CD4-positive, alpha-beta T cell treated with Interleukin-1 beta for 1 hour (primary cell): ENCODE data around the gene WNK1.
"Not testable (repeated sequence)": the region's sequence is repeated elsewhere in the genome, so short reads cannot be mapped to it uniquely, and the experiment has no call there.

Experiments
- DNase-seq, 2 donors: peaks; one replicate each; pipeline ENCODE4 v3.0.0-alpha.2; 2020 to 2022

Gene WNK1

DNA sequence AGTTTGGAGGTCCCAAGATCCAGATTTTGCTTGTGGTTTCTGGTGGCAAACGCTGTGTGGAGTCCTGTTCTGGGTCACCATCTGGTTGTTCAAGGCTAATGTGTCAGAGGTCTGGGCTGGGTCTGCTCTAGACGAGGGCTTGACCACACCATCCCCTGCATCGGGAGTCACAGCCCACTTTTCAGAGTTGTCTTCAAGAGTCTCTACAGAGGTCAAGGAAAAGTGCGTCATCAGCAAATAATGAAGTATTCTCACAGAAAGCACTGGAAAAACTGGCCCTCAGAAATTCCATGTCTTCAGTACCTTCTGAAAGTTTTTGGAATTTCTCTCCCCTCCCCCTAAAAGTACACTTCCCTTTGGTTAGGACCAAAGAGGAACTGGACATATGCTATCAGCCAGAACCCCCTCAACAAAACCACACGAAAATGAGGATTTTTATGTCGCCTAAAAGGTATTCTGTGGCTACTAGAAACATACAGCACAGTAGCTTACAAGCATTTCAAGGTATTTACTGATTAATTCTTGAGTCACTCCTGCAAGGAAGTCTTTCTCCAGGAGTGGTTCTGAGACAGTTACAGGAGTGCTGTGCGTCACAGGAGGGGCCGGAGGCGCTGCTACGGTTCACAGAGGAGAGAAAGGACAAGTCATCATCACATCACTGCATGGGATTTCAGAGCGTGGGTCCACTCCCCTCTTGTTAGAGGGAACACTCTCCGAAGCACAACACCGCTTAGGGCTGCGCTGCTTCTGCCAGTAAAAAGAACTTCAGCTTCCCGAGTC, 161.7 kb downstream of the WNK1 start:
- no peak for DNase-seq

GRCh38 chr12:915090-915489, 162.7 kb downstream of the WNK1 start:
- DNase-seq = peak in 1 of 2 donors; percentile 4

GRCh38 chr12:916240-916639, 163.9 kb downstream of the WNK1 start:
- DNase-seq = peak; percentile 6 to 38

DNA sequence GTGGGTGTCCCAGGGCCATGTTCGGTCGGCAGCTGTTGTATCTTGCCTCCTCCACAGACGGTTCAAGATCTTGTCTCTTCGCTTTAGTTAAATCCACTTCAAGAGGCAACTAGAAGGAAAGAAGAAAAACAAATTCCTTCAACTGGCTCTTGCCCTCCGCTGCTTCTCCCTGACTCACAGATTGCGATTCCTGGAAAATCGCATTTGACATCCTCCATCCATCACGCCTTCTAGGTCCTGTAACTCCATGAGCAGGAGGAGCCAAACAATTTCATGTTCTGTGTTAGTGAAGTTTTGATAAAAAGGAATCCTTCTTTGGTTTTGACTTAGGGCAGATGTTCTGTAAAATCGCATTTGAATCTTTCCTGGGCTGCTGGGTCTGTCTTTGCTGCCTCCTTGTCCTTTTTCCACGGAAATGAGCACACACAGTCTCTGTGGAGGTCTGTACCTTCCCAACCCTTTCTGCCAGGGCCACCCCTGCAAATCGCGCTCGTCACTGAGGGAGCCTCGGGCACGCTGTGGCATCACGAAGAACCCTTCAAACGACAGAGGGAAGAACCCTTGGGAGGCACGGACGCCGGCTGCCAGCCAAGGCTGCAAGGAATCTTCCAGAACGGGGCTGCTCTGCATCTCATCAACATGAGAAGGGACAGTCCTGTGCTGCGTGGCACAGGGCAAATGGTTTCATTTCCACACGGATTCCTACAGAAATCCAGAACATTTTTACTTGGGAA, 164.5 kb downstream of the WNK1 start:
- no peak for DNase-seq

- no peak for DNase-seq
Observed at GRCh38 chr12:920676-921075, 168.3 kb downstream of the WNK1 start.

GRCh38 chr12:922285-922684, 169.9 kb downstream of the WNK1 start:
- DNase-seq = no peak

- no peak for DNase-seq
Observed at GRCh38 chr12:926641-927040, 174.3 kb downstream of the WNK1 start.

GRCh38 chr12:931060-931459, 178.7 kb downstream of the WNK1 start:
- no peak for DNase-seq

DNA sequence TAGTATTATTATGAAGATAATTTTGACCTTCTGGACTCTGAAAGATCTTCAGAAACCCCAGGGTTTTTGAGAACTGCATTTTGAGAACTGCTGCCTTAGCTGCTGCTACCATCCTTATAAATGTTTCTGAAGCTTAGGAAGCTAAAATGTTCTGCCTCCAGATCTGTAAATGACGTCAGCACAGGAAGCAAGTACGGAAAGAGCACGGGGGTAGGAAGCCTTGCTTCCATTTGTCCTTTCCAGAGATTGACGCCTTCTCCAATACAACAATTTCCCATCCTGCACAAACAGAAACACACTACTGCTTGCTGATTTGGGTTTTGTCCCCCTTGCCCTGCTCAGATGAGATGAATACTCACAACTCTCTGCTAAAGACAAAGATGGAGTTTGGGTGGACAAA, 179.2 kb downstream of the WNK1 start:
- no peak for DNase-seq

GRCh38 chr12:935891-936290, 183.5 kb downstream of the WNK1 start:
- not testable (repeated sequence) for DNase-seq

DNA sequence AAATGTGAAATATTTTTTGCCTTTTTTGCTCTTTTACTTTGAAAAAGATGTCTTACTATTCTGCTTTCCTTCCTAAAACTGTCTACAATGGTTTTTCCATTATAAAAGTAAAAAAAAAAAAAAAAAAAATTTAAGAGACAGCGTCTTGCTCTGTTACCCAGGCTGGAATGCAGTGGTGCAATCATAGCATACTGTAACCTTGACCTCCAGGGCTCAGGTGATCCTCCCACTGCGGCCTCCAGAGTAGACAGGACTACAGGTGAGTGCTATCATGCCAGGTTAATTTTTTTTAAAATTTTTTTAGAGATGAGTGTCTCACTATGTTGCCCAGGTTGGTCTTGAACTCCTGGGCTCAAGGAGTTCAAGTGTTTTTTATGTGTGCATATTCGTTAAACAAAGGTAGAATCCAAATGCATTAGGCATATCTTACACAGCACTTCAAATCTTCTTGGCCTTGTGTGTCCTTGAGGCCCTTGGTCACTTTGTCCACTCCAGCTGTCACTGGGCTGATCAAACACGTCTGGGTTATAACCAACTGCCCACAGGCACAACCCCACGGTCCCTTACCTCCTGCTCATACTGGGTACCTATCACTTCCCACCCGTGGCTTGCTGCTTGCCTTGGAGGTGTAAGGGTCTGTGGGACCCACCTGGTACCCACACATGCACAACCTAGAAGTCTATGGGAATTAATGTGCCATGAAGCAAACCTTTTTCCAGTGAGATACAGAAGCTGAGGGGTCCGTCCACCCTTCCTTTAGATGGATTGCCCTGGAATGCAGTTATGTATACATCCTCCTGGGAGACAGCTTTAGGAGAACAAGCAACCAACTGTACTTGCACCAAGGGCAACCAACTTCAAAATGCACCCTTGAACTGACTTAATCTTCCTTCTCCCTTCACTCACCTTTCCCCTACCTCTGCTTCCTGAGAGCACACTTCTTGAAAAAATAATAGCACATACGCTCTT, 184.3 kb downstream of the WNK1 start:
- no peak for DNase-seq

DNA sequence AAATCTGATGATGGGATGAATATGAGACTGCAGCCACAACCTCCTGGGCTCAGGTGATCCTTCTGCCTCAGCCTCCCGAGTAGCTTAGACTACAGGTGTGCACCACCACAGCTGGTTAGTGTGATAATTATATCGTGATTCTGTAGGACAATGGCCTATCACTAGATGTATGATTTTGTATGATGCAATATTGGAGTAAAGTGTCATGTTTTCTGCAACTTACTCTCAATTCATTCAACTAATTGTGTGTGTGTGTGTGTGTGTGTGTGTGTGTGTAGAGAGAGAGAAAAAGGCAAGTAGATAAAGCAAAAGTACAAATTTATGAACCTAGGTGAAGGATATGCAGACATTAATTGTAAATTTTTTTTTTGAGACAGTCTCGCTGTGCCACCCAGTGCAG, 186.4 kb downstream of the WNK1 start:
- no peak for DNase-seq

GRCh38 chr12:943051-943450, 190.7 kb downstream of the WNK1 start:
- no peak for DNase-seq

DNA sequence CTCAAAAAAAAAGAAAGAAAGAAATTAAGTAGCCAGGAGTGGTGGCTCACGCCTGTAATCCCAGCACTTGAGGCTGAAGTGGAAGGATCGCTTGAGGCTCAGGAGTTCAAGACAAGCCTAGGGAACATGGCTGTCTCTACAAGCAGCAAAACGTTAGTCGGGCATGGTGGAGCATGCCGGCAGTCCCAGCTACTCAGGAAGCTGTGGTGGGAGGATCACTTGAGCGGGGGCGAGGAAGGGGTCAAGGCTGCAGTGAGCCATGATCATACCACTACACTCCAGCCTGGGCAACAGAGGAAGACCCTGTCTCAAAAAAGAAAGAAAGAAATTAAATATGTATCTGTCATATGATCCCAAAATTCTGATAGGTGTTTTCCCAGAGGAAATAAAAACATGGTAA, 191.8 kb downstream of the WNK1 start:
- no peak for DNase-seq

DNA sequence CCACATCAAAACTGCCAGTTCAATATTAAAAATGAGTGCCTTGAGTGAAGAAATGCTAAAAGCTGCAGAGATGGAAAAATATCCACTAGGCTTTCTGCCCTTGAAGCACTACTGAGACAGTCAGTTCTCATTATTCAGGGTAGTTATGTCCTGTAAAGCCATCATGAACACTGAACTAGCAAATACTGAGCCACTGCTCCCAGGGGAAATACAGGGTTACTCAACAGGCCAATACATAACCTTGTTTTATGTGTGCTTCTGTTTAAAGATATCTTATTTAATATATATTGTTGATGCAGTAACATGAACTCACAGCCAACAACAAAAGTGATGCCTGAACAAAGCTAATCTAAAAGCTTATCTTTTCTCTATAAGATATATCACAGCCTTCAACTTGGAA, 193.8 kb downstream of the WNK1 start:
- DNase-seq = no peak

GRCh38 chr12:946631-947030, 194.3 kb downstream of the WNK1 start:
- DNase-seq = no peak

DNA sequence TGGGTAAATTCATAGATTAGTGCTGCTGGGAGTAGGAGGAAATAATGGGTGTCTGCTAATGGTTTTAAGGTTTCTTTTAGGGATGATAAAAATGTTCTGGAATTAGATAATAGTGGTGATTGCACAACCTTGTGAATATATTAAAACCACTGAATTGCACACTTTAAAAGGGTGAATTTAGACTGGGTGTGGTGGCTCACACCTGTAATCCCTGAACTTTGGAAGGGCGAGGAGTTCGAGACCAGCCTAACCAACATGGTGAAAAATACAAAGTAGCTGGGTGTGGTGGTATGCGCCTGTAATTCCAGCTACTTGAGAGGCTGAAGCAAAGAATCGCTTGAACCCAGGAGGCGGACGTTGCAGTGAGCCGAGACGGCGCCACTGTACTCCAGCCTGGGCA, 195.9 kb downstream of the WNK1 start:
- DNase-seq = no peak

GRCh38 chr12:949453-950191, 197.2 kb downstream of the WNK1 start, which contains the start of gene RAD52:
RAD52 (minus strand) TSS chr12:949694; CDS start chr12:933058, 16,636 bp downstream.
- peak; percentile 96 to 98 for DNase-seq

DNA sequence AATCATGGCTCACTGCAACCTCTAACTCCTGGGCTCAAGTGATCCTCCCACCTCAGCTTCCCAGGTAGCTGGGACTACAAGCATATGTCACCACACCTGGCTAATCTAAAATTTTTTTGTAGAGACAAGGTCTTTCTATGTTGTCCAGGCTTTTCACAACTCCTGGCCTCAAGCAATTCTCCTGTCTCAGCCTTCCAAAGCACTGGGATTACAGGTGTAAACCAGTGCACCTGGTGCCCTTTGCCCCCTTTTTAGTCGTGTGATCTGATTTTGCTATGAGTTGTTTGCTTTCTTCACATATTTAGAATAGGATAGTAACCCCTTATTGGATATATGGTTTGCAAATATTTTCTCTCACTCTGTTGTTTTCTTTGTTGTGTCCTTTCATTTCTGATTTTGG, 198.8 kb downstream of the WNK1 start:
- no peak for DNase-seq

GRCh38 chr12:953776-954175, 201.4 kb downstream of the WNK1 start:
- no peak for DNase-seq

DNA sequence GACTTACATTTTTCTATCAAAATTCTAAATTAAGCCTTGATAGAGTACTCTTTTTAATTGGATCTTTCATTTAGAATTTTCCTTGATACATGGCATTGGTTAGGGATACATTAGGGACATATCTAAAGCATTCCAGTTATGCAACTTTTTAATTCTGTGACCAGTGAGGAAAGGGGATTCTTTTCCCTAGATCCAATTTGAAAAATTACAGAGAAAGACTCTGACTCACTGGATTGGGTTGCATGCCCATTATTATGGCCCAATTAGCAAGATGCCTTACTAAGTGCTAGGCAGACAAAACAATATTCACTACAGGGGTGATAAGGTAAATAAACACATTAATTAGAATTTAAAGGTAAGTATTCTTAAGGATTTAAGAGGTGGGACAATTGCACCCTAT, 202.4 kb downstream of the WNK1 start:
- DNase-seq = no peak

- no peak for DNase-seq
Observed at GRCh38 chr12:955939-956338, 203.6 kb downstream of the WNK1 start.
